ENCODE results near the gene EDIL3.
A peak's percentile ranks its signal among the peaks of the same experiment; 100 is the strongest.
"Not testable (repeated sequence)": the region's sequence is repeated elsewhere in the genome, so short reads cannot be mapped to it uniquely, and the experiment has no call there.

EDIL3 gene

DNA sequence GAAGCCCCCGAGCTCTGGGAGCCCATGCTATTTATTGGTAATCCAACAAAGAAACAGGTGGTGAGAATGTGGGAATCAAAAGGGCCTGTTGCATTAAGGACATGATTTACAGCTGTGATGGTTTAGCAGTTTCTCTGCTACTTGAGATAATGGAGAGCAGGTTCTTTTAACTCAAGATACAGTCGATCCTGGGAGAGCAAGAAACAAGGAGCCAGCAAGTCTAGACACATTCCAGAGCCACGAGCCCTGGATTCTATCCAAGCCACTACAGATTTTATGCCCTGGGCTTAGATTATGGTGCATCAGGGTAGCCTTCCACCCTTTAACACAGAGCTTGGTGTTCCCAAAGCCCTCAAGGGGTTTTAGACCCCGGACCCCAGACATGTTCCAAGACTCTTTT lies 87.0 kb downstream of the EDIL3 start:
- DNase-seq: not testable (repeated sequence)

DNA sequence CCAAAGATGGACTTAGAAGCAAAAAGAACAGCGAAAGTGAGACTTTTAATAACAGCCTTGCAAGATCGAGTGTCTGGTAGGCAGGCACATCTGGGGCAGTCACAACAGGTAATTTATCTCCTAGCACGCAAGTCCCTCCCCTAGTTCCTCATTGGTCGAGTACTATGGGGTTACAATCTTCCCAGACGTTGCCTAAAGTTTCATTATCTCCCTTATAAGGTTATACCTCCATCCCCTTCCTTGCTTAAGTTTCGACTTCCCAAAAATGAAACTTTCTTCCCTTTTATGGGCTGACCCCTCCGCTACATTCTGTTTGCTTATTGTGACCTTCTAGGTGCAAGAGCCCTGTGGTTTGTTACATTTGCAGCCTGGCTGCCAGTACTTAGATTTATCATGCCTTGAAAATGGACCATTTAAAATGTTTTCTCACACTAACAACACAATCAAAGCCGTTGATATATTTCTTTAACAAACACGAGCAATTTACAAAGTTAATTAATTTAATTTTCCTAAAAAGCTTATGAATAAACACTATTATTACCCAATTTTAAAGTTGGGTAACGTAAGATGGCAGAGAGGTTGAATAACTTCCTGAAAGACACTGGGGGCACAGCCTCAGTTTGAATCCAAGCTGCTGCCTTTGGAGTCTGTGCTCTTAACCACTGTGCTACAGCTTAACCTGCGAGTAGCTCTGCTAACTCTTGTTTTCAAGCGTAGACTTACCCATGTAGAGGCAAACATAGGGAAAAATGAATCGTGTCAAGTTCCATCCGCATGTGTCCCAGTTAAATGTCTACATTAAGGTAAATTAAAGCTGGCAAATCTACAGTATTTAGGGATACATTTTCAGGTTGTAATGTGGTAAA lies 91.7 kb downstream of the EDIL3 start:
- DNase-seq: no peak

DNA sequence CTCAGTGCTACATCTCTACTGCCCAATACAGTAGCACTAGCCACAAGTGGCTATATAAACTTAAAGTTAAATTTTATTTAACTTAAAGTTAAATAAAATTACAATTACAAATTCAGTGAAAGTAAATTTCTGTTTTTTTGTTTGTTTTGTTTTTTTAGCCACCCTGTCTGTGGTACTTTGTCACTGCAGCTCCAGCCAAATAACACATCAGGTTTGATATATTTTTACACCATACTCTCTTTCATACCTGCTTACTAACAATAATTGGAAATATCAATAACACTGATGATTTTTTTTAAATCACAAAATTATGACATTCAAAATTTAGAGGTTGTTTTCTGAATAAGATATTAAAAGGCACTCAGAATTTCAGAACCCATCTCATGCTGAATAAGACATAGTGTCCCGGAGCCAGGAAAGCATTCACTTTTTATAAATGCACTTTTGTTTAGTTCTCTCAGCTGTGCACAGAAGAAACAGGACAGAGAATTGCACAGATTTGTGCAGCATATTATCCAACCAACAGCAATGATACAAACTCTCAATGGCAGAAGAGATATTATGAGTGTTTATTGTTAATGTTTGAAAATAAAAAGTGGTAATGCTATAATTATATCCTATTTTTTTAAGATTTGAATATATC lies 92.6 kb downstream of the EDIL3 start:
- DNase-seq: no peak

DNA sequence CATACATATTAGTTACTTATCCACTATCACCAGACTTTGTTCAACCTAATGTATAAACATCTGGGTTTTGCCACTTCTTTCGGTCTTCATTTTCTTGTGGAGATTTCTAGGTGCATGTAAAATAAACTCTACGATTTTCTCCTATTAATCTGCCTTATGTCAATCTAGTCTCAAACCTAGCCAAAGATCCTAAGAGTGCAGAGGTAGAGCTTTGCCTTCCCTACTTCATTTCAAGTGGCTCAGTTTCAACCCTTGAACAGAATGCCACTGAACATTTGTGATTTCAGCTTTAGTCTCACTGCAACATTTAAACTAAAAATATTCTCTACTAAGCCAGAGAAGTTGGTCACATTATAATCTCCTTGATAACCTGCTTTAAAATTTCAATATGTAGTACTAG lies 94.0 kb downstream of the EDIL3 start:
- no peak for DNase-seq

DNA sequence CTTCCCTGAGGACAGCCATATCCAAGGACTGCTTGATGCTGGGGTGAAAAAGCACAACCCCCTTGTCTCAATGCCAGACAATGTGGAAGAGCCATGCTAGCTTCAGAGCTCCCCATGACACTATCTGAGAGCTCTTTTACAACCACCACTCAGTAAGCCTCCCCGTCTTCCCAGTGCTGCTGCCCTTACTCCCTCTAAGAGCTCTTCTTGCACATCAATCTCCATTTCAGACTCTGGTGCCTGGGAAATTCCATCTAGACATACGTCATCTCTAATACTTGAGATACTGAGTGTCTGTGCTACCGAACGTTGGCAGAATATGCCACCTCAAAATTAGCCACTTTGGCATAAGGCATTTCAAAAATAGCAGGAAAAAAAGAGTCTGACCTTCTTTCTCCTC lies 94.5 kb downstream of the EDIL3 start:
- DNase-seq: no peak

DNA sequence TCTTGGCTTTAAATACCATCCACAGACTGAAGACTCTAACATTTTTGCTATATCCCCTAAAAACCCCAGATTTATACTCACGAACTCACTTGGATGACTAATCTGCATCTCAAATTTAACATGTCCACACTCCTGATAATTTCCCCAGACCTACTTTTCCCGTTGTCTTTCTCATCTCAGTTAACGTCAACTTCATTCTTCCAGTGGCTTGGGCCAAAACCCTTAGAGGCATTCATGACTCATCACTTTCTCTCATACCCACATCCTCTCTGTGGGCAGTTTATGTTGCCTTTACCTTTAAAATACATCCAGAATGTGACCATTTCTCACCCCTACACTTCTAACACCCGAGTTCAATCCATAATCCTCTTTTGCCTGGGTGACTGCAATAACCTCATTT lies 96.7 kb downstream of the EDIL3 start:
- DNase-seq: no peak

DNA sequence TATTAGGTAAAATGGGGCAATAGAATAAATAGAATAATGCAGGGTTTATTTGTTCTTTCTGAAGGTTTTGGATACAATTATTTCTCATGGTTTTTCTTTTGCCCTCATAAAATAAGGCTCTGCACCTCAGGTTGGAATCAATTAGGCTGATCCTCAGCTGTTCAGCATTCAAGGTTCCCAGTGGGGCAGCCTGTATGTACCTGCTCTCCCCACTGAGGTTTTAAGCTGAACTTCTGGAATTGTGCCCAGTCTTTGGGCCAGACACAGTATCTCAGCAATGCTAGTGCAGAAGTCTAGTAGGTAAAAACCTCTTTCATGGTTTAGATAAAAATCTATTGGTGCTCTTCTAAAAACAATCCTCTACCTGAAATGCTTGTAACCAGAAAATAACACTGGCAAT lies 98.0 kb downstream of the EDIL3 start:
- no peak for DNase-seq

DNA sequence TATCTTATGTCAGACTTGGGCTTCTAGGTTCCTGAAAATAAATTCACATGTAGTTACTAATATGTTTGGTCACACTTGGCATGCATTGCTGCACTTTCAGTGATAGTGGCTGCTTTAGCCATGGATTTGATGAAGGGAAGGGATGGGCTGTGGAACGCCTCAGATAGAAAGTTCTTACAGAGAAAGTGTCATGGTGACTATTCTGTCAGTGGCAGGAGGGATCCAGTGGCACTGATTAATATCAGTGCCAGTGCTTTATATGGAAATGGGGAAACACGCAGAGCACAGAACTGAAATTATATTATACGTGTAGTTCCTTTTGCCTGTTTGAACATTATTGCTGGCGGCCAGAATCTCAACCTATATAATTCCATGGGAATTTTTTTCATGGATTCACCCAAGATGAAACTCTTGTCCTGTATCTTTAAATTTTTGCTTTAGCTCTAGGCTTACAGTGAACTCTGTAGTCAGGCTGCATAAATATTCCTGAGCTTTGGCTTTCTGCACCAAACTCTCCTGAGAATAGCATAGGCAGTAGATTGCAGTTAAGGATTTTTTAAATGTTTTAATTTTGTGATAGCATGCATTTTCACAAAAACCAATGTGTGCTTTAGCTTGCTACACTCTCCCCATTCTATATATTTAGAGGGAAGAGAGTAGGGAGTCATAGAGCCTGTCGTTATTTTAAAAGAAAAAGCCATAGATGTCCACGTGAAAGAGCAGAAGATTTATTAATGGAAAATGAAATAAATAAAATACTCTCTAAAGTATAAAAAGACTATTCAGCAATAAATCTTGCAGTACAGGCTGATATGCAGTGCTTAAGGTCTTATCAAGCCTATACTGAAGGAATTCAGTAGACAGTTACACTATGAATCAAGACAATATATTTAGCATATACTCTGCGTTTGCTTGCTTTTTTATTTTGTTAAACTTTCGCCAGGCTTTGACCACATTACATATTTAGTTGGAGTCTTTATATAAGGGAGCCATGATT lies 98.7 kb downstream of the EDIL3 start:
- no peak for DNase-seq

DNA sequence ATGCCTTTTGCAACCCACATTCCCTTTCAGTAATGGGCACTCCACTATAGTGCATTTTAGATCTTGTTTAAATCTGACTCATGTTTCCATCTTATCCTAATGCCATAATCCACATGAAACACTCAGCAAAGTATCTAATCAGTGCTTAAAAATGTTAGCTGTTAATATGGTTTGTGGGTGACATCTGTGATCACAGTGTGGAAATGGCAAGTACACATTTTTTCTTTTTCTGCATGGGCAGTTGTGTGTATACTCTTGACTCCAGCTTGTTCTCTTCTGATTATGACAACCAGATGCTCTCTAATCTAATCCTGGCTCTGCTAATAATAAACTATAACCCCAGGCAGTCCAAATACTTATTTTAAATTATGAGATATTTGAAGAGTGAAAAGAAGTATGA lies 103.3 kb downstream of the EDIL3 start:
- DNase-seq: no peak

DNA sequence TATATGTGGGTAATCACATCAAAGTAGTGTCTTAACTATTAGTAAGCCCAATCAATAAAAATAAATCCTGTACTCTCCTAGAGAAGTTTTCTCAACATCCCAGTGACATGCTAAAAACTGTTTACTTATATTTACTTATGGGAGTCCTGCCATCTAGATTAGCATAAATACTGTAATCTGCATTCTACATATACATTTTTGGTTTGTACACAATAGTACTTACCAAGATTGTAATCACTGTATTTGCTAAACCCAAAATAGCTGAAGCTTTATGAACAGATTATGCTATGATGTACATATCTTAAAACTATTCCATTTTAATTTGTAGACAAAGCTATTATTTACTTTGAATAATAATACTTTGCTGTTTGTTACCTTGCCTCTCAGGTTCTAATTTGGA lies 105.4 kb downstream of the EDIL3 start:
- DNase-seq: no peak

DNA sequence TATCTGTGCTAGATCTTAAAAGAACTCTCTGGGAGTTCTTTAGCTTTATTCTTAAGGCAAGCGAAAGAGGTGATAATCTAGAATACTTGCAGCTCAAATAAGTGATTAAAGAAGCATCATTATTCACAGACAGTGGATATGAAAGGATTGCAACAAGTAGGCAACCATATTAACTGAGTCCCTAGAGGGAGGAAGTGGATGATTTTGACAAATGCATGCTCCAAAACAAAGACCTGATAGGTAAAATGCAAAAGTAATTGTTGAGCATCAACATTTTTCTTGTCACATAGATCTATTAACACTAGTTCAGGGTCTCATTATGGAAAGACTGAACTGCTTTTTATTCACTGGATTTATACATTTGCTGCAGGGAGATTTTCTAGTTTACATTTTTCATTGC lies 109.1 kb downstream of the EDIL3 start:
- DNase-seq: no peak

DNA sequence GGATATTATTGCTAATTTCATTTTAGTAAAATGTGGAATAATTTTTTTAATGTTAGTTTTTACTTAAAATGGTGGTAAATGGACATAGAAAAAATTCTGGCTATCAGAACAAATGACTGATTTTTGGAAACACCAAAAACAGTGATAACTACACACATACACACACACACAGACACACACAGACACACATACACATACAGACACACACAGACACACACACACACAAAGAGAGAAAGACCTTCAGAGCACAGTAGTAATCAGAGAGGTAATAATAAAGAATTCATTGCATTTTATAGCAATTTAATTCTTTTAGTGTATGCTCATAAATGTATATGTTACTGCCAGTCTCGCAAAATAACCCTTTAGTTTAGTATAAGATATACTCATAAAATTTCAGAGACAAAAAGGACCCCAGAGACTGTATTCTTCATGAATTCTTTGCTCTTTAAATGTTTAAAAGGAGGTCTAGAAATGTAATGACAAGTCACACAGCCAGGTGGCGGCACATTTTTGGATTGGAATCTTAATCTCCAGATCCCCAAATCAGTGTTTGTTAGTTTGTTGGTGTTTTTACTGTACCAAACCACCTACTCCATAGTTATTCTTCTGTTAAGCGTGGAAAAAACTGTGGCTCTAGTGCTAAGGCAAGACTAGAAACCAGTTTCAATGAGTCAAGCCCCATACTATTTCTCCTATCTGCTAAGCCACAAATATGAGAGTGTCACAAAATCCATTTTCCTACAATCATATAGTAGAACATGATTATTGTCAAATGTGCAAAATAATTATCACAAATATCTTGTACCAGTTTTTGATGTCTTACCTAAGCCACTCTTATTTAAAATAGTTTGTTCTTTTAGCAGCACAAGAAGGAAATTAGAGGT lies 109.9 kb downstream of the EDIL3 start:
- peak; percentile 57 for DNase-seq

DNA sequence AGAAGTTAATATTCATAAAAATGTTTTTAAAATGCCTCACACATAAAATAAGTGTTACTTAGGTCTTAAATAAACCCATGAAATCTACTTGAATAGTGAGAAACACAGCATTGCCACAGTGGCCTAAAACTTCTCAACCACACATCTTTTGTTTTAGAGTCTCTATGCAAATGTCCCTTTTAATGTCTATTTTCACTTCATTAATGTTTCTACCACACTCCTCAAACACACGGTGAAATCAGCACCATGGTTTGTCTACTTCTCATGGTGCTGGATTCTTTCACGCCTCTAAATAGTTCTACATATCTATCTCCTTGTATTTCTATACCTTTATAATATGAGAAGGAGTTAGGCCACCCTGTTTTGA lies 111.2 kb downstream of the EDIL3 start:
- no peak for DNase-seq

DNA sequence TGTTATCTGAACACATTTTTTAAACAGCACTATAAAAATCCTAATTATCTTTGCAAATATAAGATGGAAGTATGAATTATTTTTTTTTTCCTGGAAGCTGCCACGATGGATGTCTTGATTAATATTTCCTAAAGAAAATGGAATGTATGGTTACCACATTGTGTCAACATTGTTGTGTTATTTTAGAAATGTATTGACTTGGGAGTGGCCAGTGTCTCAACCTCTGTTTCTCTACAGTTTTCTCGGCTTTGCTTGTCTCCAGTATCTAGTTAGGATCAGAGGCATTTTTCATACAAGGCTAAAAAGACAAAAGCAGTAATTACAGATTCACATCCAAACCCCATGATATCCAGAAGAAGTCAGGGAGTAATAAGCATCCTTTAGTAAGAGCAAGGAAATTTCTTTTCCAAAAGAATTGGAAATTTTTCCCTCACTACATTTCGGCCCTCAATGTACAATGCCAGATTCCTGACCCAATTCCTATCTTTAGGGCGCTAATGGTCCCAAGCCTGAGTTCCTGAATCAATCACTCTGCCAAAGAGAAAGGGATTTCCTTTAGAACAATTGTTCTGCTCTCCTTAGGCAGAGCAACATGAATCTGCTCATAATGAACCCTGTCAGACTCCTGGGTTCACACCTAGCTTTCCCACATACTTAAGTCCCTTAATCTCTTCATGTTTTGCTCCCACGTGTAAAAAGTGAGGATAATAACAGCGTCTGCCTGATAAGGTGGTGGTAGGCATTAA lies 111.7 kb downstream of the EDIL3 start:
- DNase-seq: no peak

DNA sequence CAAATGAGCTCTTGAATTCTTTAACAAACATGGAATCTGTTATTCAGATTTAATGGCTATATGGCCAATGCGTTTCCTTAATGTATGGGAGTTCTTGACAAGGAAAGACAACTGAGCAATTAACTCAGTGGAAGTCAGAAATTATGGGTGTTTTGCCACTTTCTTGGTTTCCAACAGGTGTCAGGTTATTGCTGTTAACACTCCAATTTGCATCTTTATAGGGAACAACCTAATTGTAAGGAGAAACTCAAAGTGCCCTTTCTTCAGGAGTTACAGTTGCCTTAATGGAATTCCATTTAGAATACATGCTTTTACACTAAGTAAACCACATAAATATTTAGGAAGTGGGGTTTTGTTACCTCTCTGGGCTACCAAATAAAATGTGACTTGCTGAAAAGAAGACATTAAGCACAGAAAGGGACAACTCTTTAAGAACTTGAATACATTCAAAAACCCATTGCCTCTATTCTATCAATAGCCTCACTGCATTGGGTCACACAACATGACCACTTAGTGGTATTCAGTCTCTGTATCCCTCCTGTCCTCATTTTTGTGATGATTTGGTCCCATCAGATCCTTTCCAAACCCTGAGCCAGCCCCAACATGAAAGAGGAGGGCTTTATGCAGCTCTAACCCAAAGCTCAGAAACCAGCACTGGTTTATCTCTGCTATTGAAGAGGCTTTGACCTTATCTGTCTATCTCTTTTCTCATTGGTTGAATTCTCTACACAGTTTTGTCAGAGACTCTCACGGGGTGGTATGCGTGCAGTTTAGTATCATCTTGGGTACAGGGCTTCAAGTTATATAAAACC lies 118.7 kb downstream of the EDIL3 start:
- DNase-seq: no peak

DNA sequence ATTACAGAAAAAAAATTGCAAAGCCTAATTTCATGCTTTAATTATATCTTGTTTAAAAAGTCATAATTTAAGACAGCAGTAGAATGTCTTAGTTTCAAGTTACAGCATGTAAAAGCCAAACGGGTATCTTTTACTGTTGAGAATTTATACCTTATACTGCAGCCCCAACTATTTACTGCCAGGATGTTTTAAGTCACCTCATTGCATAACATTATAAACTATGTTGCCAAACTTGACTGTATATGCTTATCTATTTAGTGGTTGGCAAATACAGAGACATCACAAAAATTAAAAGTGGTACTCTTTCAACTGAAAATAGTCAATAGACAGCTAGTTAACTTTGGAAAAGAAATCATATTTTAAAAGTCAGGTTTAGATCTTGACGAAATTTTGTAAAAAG lies 119.5 kb downstream of the EDIL3 start:
- no peak for DNase-seq

DNA sequence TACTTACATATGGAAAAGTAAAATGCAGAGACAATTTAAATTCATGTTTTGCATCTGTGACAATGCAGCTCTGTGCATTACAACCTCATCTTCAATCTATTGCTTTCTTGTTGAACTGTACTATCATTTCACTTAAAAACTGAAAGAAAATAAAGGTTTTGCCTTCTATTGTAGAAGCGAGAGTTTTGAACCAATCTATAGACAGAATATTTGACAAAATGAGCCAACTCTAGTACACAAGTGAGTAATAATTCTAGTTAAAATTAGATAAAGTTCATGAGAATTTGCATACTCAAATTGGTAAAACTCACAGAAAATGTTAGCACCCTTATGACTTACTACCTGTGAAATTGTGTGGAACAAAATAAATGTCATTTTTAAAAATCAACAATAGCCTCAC lies 123.7 kb downstream of the EDIL3 start:
- DNase-seq: no peak

DNA sequence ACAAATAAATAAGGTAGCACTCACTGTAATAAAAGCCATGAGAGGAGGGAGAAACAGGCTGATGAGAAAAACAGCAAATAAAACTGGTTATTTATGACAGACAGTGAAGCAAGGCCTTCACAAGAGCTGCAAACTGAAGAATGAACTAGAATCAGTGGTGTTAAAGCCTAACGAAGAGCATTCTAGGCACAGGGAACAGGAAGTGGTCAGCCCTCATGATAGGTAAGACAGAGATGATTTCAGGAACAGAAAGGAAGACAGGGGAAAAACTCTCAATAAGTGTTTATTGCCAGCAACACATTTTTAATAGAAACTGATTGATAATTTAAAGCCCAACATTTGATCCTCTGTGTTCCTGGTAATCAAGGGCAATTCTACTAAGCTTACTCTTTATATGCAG lies 124.5 kb downstream of the EDIL3 start:
- DNase-seq: no peak

DNA sequence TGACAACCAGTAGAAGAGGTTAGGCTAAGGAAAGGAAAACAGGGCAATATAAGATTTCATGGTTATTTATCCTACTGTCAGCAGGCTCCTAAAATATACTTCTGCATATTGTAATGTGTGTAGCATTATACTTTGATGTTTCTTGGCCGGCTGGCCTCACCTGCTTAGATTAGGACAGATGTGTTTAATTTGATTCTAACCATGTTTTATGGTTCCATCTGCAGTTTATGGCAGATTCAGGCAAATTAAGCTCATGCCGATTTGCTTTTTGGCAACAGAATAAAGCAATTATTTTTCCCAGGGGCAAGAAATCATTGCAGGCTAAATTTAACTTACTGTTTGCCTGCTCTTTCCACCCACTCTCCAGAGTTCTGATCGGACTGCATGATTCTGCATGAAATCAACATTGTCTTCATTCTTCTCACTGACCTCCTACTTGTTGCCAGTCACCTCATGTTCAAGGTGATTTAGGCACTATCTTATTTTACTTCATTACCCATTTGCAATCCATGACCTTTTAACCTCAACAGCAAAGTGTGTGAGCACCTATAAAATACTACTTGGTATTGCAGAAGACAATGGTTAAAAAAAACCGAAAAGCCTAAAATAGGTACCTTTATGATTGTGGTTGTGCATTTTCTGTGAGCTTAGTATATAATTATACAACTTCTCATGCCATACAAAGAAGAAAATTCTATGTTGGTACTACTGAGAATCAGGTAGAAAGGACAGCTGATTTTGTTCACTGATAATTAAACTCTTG lies 125.2 kb downstream of the EDIL3 start:
- DNase-seq: no peak

DNA sequence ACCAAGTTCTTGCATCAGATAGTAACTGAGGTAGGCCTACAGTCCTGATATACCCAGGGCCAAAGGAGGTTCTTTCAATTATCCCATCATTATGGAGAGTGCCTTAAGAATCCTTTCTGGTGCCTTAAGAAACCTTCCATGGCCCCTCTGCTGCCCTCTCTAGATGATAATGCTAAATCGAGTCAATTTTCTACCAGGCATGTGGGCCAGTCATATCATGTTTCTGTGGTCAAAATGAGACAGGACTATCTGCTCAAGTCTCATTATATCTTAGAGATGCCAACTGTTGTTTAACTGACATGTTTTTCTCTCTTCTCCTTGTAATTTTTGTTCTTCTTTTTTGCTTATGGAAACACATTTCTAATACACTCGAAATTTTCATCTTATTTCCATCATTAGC lies 127.6 kb downstream of the EDIL3 start:
- DNase-seq: no peak
